GM18519 (cell line): Measurements from ENCODE around the gene GOLGA5.
A peak's percentile ranks its signal among the peaks of the same experiment; 100 is the strongest.
"Not testable (repeated sequence)": the region's sequence is repeated elsewhere in the genome, so short reads cannot be mapped to it uniquely, and the experiment has no call there.

Experiments used
- ATAC-seq: cut with Tn5 transposase; IDR thresholded peaks from one replicate; pipeline ENCODE4 v1.9.1; 2021; ENCODE audit warnings: mild to moderate bottlenecking, moderate library complexity; ENCODE audit not compliant: unreplicated experiment, low FRiP score

Gene GOLGA5

GRCh38 chr14:92793709-92794546 lies at the start of gene GOLGA5:
Gene GOLGA5, plus strand, starts transcription at chr14:92794305. Its CDS starts 3,133 bp downstream, at chr14:92797438.
- ATAC-seq: peak; percentile 84

DNA sequence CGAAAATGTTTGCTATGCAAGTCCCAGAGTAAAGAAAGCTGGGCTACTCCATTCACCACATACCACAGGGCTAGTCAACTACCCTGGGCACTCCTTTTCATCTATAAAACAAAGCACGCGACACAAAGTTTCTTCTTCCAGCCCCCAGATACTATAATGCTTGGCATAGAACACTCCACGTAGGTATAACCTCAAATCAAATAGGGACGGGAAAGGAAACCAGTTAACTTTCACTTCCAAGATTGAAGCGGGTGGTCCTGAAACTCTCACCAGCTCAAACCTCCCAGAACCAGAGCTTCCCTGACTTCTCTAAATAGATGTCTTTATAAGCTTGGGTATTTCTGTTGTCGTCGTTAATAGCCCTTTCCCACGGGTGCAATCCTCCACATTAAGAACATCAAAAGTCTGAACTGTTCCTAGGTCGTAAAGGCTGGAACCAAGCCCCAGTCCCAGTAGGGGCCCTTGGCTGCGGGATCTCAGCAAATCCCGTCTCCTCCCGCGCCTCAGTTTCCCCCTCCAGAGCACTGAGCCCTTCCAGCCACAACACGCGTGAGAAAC lies 46.3 kb upstream of the GOLGA5 start:
- no peak for ATAC-seq

DNA sequence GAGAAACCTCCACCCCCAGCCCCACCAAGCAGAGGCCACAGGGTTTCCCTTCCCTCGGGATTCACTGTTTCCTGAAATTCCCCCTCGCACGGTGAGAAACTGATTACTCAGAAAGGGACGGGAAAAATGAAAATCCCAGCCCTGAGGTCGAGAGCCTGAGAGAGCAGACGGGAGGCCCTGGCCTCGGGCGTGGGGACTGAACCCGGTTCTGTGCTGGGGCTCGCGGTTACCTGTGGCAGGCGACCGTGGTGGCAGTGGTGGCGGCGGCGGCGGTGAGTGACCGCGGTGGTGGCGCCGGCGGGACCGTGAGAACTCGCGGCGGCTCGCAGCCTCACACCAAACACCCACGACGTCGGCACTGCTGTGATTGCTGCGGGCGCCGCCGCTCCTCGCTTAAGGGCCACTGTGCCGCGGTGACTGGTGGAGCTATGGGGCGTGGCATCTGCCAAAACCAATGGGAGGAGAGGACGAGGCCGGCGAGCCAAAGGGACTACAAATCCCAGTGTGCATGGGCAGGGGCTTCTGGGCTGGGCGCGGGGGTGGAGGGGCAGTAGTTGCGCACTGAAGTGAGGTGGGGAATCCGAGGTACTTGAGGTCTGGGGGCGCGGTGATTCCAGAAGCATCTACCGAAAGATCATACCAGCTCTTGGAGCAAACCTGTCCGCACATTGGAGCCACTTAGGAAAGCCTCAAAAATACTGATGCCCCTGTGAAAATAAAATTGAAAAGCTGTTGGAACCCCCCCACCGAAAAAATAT lies 45.7 kb upstream of the GOLGA5 start, which contains the start of gene LGMN:
Gene LGMN, minus strand, starts transcription at position 369 of the 758 bp plus-strand sequence. CDS start 15,841 bp downstream, outside the sequence.
- ATAC-seq: peak; percentile 71

GRCh38 chr14:92750222-92750728 lies 43.8 kb upstream of the GOLGA5 start:
- not testable (repeated sequence) for ATAC-seq

DNA sequence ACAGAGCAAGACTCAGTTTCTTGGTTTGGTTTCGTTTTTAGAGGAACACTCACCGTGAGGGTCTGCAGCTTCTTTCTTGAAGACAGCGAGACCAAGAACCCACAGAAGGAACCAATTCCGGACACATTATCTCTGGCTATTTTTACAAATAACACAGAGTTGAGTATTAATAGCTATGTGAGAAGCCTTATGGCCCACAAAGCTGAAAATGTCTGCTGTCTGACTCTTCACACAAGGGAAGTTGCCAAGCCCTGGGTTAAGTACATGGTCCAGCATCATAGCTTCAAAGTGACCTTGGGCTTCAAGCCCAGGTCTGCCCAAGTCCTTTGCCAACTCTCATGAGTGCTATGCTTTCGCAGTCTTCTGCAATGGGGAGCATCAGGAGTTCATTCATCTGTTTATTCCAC lies 43.1 kb upstream of the GOLGA5 start:
- ATAC-seq: no peak

- no peak for ATAC-seq
These were observed 42.3 kb upstream of the GOLGA5 start for GRCh38 chr14:92751819-92752218.

GRCh38 chr14:92753250-92753649 lies 40.9 kb upstream of the GOLGA5 start:
- no peak for ATAC-seq

GRCh38 chr14:92754966-92755365 lies 39.1 kb upstream of the GOLGA5 start:
- no peak for ATAC-seq

- no peak for ATAC-seq
These were observed 38.6 kb upstream of the GOLGA5 start for GRCh38 chr14:92755495-92755894.

DNA sequence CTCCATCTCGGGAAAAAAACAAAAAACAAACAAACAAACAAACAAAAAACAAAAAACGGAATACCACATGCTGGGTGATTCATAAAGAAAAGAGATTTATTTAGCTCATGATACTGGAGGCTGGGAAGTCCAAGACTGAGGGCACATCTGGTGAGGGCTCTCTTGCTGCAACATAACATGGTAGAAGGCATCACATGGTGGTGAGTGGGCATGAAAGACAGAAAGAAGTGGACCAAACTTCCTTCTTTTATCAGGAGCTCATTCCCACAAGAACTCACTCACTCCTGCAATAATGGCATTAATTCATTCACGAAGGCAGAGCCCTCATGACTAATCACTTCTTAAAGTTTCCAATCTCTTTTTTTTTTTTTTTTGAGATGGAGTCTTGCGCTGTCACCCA lies 37.7 kb upstream of the GOLGA5 start:
- ATAC-seq: no peak

DNA sequence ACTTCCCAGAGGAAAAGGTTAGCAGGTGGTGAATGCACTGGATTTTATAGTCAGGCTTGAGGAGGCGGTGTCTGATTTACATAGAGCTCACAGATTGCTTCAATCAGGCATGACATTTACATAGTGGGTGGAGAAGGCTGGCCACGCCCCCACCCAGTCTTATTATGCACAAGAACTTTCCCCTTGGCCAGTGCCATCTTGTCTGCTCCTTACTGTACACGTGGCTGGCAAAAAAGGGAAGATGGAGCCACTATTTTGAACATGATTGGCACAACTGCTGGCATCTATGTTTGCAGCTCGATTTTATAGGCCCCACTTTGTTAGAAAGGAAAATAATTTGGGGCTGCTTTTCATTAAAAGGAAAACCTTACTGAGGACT lies 34.8 kb upstream of the GOLGA5 start:
- no peak for ATAC-seq

DNA sequence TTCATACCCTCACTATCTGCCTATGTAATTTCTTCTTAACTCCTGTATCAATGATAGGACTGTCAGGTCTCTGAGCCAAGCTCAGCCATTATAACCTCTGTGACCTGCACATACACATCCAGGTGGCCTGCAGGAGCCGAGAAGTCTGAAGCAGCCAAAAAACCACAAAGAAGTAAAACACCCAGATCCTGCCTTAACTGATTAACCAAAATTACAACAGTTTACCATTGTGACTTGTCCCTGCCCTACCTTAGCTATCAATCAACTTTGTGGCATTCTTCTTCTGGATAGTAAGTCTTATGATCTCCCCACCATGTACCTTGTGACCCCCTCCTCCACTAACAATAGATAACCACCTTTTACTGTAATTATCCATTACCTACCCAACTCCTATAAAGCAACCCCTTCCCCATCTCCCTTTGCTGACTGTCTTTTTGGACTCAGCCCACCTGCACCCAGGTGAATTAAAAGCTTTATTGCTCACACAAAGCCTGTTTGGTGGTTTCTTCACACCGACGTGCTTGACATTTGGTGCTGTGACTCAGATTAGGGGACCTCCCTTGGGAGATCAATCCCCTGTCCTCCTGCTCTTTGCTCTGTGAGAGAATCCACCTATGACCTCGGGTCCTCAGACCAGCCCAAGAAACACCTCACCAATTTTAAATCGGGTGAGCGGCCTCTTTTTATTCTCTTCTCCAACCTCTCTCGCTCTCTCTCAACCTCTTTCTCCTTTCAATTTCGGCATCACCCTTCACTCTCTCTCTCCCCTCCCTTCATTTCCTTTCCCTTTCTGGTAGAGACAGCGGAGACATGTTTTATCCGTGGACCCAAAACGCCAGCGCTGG lies 34.2 kb upstream of the GOLGA5 start:
- no peak for ATAC-seq

DNA sequence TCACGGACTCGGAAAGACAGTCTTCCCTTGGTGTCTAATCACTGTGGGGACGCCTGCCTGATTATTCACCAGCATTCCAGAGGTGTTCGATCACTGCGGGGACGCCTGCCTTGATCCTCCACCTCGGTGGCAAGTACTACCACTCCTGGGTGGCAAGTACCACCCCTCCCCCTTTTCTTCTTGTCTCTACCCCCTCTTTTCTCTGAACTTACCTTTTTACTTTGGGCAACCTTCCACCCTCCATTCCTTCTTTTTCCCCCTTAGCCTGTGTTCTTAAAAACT lies 33.6 kb upstream of the GOLGA5 start:
- ATAC-seq: no peak

DNA sequence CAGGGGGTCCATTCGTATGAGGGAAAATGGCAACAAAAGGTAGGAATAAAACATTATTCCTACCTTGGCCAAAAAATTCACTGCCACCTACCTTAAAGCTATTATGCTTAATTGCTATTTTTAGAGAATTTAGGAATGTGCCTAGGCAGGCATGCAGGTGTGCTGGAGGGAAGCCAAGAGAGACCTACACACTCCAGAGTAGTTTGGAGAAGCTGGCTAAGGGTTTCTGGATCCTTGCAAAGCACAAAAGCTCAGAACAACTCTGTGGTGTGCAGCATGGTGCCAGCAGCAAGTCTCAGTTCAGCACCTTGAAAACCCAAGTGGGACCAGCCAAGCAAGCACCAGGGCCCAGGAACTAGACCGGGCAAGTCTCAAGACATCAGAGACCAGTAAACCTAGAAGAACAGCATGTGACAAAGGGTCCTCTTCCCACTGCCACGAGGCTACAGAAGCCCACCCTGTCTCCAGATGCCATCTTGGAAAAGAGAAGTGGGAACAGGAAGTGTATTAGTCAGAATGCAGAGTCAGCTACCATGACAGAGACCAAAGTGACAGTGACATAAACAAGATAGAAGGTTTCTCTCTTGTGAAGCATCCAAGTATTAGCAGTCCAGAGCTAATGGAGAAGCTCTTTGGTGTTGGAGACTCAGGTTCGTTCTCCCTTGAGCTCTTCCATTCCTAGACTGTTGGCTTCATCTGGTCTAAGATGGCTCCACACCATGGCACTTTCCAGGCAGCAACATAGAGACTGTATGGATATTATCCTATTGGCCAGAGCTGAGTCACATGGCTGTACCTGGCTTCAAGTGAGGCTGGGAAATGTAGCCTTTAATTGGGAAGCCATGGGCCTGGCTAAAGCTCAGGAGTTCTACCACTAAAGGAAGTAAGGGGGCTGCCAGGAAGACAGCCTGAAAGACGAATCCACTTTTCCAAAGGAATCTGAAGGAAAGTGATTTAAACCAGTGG lies 30.2 kb upstream of the GOLGA5 start:
- not testable (repeated sequence) for ATAC-seq

GRCh38 chr14:92768236-92768635 lies 25.9 kb upstream of the GOLGA5 start:
- peak; percentile 87 for ATAC-seq

- no peak for ATAC-seq
These were observed 25.3 kb upstream of the GOLGA5 start for GRCh38 chr14:92768795-92769194.

DNA sequence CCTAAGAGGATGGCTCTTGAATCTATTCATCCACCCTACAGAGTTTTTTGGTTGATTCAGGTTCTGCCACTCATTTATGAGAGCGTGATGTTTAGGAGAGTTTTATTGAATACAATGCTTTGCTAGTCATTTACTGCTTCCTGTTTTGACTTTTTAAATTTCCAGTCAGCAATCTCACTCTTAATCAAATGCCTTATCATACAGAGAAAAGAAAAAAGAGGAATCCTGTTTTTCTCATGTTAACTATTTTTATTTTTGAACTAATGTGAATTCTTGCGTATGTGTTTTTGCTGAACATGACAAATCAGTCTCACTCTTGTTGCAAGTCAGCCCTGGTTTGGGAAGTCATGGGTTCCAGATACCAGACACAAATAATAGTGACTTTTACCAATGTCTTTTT lies 23.6 kb upstream of the GOLGA5 start:
- no peak for ATAC-seq

GRCh38 chr14:92774572-92774971 lies 19.5 kb upstream of the GOLGA5 start:
- no peak for ATAC-seq

DNA sequence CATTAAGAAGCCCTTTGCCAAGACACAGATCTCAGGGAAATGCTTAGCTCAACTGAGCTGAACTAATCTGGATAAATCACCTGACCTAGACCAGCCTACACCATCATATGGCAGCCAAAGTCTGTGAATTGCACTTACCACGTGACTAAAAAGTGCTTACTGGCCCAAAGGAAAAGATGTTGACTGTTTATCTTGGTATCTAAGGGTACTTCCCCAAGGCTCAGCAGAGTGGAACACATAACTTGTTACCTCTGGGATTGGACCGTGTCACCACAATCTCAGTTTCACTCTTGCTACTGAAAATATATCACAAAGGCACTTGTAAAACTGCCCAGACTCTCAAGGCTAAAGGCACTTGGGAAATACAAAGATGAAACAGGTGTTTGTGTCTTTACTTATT lies 18.8 kb upstream of the GOLGA5 start:
- peak; percentile 88 for ATAC-seq
